ENCODE data around the gene CCDC180. TPM values are rescaled to one million over a fixed set of nuclear protein-coding genes. Genes with fewer than 3 reads are reported as not detected.

The CCDC180 gene
- total RNA-seq, 1 experiment from 2014 or later, result 7.9 TPM

DNA sequence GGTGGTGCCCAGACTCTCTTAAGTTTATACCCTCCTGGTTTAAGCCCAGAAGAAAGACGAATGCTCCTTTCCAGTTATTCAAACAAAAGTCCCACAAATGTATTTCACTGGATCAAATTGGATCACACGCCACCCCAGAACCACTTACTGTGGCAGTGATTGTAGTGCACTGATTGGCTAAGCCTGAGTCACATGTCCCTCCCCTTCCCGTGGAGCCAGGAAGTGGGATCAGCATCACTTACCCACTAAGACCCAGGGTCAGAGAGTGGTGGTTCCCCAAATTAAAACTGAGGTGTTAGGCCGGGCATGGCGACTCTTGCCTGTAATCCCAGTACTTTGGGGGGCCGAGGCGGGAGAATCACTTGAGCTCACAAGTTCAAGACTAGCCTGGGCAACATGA is 29.5 kb upstream of the CCDC180 start:
- no peaks in the 10 kb centered on the region for H3K9me3 ChIP-seq (ENCODE audit: control insufficient read depth in 1 of 2, insufficient read depth in 1 of 2, low read depth in 1 of 2, low read length in 2 of 2)
- no peaks in the 10 kb centered on the region for H3K4me1 ChIP-seq (ENCODE audit: control insufficient read depth in 1 of 2, insufficient read depth in 2 of 2, low read length in 2 of 2)
- ChIA-PET CTCF (no interaction called here), RAD21 (ENCODE audit: low non-redundant PET in 1 of 2, low total read pairs in 2 of 2, uncharacterized antibody in 2 of 2, unreplicated experiment in 2 of 2) (no interaction called here), POLR2A (no interaction called here)
- H3K9me2 ChIP-seq (ENCODE audit: insufficient read depth), result no peaks in the 10 kb centered on the region
- H3K27me3 ChIP-seq (ENCODE audit: insufficient read depth, low read length), result no peaks in the 10 kb centered on the region
- H2AFZ ChIP-seq (ENCODE audit: low read depth, low read length, poor library complexity, severe bottlenecking), result no peak overlapping the region
- ATAC-seq (no peak), DNase-seq (ENCODE audit: low read depth, low spot score) (no peak)
- H4K20me1 ChIP-seq (ENCODE audit: insufficient read depth), result no peaks in the 10 kb centered on the region
- no TSS peak for BruUV-seq (replicated peaks)
- TF ChIP-seq FOSL1 (IDR thresholded peaks at IDR 0.05; ENCODE audit: low read depth) (no peak), ZNF274 (IDR thresholded peaks at IDR 0.05; ENCODE audit: low read depth, low read length) (no peak)
- H3K4me3 ChIP-seq (replicated peaks in 1 of 2; ENCODE audit: low read depth in 1 of 2, low read length in 2 of 2), result no peak overlapping the region
- H3K79me2 ChIP-seq (ENCODE audit: insufficient read depth, low read length), result no peaks in the 10 kb centered on the region
- no peak overlapping the region for H3K4me2 ChIP-seq (ENCODE audit: low read length)
- H3K9ac ChIP-seq (ENCODE audit: low read length), result no peak overlapping the region
- peaks cover 15 to 18% of the 10 kb centered on the region in 2 experiments; a peak in 3 of 4 replicates for H3K36me3 ChIP-seq (ENCODE audit: control insufficient read depth in 1 of 2, insufficient read depth in 2 of 2, low read length in 2 of 2)
- no peak overlapping the region for H3K27ac ChIP-seq (ENCODE audit: low read depth, low read length)
- intact Hi-C loops (cut with micrococcal nuclease), result no loop called here

GRCh38 chr9:97280755-97281330 is 26.6 kb upstream of the CCDC180 start:
- Histone ChIP-seq H3K4me2 (ENCODE audit: low read length) (no peak overlapping the region), H3K9me3 (ENCODE audit: control insufficient read depth in 1 of 2, insufficient read depth in 1 of 2, low read depth in 1 of 2, low read length in 2 of 2) (no peaks in the 10 kb centered on the region), H3K9me2 (ENCODE audit: insufficient read depth) (no peaks in the 10 kb centered on the region), H3K4me3 (replicated peaks in 1 of 2; ENCODE audit: low read depth in 1 of 2, low read length in 2 of 2) (no peak overlapping the region), H2AFZ (ENCODE audit: low read depth, low read length, poor library complexity, severe bottlenecking) (no peak overlapping the region), H4K20me1 (ENCODE audit: insufficient read depth) (no peaks in the 10 kb centered on the region), H3K79me2 (ENCODE audit: insufficient read depth, low read length) (no peaks in the 10 kb centered on the region), H3K27ac (ENCODE audit: low read depth, low read length) (no peak overlapping the region), H3K36me3 (ENCODE audit: control insufficient read depth in 1 of 2, insufficient read depth in 2 of 2, low read length in 2 of 2) (peaks cover 15 to 33% of the 10 kb centered on the region in 2 experiments; a peak in 3 of 4 replicates), H3K4me1 (ENCODE audit: control insufficient read depth in 1 of 2, insufficient read depth in 2 of 2, low read length in 2 of 2) (no peaks in the 10 kb centered on the region), H3K27me3 (ENCODE audit: insufficient read depth, low read length) (no peaks in the 10 kb centered on the region), H3K9ac (ENCODE audit: low read length) (no peak overlapping the region)
- ChIA-PET CTCF (no interaction called here), RAD21 (ENCODE audit: low non-redundant PET in 1 of 2, low total read pairs in 2 of 2, uncharacterized antibody in 2 of 2, unreplicated experiment in 2 of 2) (no interaction called here), POLR2A (no interaction called here)
- no TSS peak for BruUV-seq (replicated peaks)
- TF ChIP-seq CBX3 (IDR thresholded peaks at IDR 0.05; ENCODE audit: low read depth), result no peak
- DNase-seq (ENCODE audit: low read depth, low spot score) (no peak), ATAC-seq (no peak)
- intact Hi-C loops (cut with micrococcal nuclease), result no loop called here

- ATAC-seq (no peak), DNase-seq (ENCODE audit: low read depth, low spot score) (no peak)
- no peak overlapping the region for H3K9ac ChIP-seq (ENCODE audit: low read length)
- no peak overlapping the region for H3K4me3 ChIP-seq (replicated peaks in 1 of 2; ENCODE audit: low read depth in 1 of 2, low read length in 2 of 2)
- intact Hi-C loops (cut with micrococcal nuclease), result no loop called here
- H4K20me1 ChIP-seq (ENCODE audit: insufficient read depth), result no peaks in the 10 kb centered on the region
- no peak overlapping the region for H3K4me2 ChIP-seq (ENCODE audit: low read length)
- H3K9me3 ChIP-seq (ENCODE audit: control insufficient read depth in 1 of 2, insufficient read depth in 1 of 2, low read depth in 1 of 2, low read length in 2 of 2), result no peaks in the 10 kb centered on the region
- ChIA-PET CTCF (no interaction called here), RAD21 (ENCODE audit: low non-redundant PET in 1 of 2, low total read pairs in 2 of 2, uncharacterized antibody in 2 of 2, unreplicated experiment in 2 of 2) (no interaction called here), POLR2A (no interaction called here)
- H3K79me2 ChIP-seq (ENCODE audit: insufficient read depth, low read length), result no peaks in the 10 kb centered on the region
- no peaks in the 10 kb centered on the region for H3K4me1 ChIP-seq (ENCODE audit: control insufficient read depth in 1 of 2, insufficient read depth in 2 of 2, low read length in 2 of 2)
- H3K27ac ChIP-seq (ENCODE audit: low read depth, low read length), result no peak overlapping the region
- H3K36me3 ChIP-seq (ENCODE audit: control insufficient read depth in 1 of 2, insufficient read depth in 2 of 2, low read length in 2 of 2), result peaks cover 17 to 33% of the 10 kb centered on the region in 2 experiments
- BruUV-seq (replicated peaks), result no TSS peak
- H3K27me3 ChIP-seq (ENCODE audit: insufficient read depth, low read length), result no peaks in the 10 kb centered on the region
- no peak overlapping the region for H2AFZ ChIP-seq (ENCODE audit: low read depth, low read length, poor library complexity, severe bottlenecking)
- H3K9me2 ChIP-seq (ENCODE audit: insufficient read depth), result no peaks in the 10 kb centered on the region
- TF ChIP-seq SP1 (IDR thresholded peaks at IDR 0.05; ENCODE audit: low read depth), result no peak
- TF ChIP-seq CEBPB (IDR thresholded peaks at IDR 0.05; ENCODE audit: low read depth), result no peak
- no peak for TF ChIP-seq EZH2phosphoT487 (IDR thresholded peaks at IDR 0.05; ENCODE audit: borderline replicate concordance)
- TF ChIP-seq ZNF274 (IDR thresholded peaks at IDR 0.05; ENCODE audit: low read depth, low read length), result no peak
- TF ChIP-seq JUND (IDR thresholded peaks at IDR 0.05), result no peak
- no peak for TF ChIP-seq YY1 (IDR thresholded peaks at IDR 0.05; ENCODE audit: extremely low read depth, insufficient replicate concordance, low read depth, low read length)
- no peak for TF ChIP-seq MAX (IDR thresholded peaks at IDR 0.05)
- TF ChIP-seq POLR2A (IDR thresholded peaks at IDR 0.05; ENCODE audit: borderline replicate concordance, extremely low read depth, insufficient read depth, insufficient read length), result no peak
- no peak for TF ChIP-seq ZBTB33 (IDR thresholded peaks at IDR 0.05; ENCODE audit: extremely low read depth, insufficient replicate concordance, low read length)
- TF ChIP-seq SRF (IDR thresholded peaks at IDR 0.05; ENCODE audit: low read depth), result no peak
- TF ChIP-seq ATF3 (IDR thresholded peaks at IDR 0.05), result no peak
- TF ChIP-seq EZH2 (IDR thresholded peaks at IDR 0.05), result no peak
These were observed 23.7 kb upstream of the CCDC180 start for GRCh38 chr9:97283768-97284167.

Measured in HCT116 (cell line).